ENCODE data around the gene EXOC6.

- no peak for TF ChIP-seq CTCF (conservative IDR thresholded peaks at IDR 0.05)
- TF ChIP-seq EZH2 (IDR thresholded peaks at IDR 0.05; ENCODE audit: low read depth): no peak
Measured at GRCh38 chr10:93072713-93073538, 224.6 kb downstream of the EXOC6 start.

Measured in PC-9 (cell line).